B cell (primary cell): ENCODE results near the gene EIF3CL. TPM values are rescaled to one million over a fixed set of nuclear protein-coding genes. Genes with fewer than 3 reads are reported as not detected.
"Not testable (repeated sequence)": the region's sequence is repeated elsewhere in the genome, so short reads cannot be mapped to it uniquely, and the experiment has no call there.

Experiments
- ATAC-seq: fragments of 200-7000 bp; cut with Tn5 transposase; one replicate; pipeline ENCODE4 v1.10.0; 2021; ENCODE audit warnings: low read depth, mild to moderate bottlenecking, moderate number of reproducible peaks, moderate library complexity
- CTCF ChIA-PET: fragments of 350-600 bp; sonication (Branson Sonifier 250); formaldehyde crosslinking; loops from one replicate; lab custom pipeline; 2021; ENCODE audit warnings: antibody characterized with exemption, inconsistent platforms; lab: Charles Lee
- POLR2A ChIA-PET: fragments of 350-600 bp; sonication (Branson Sonifier 250); formaldehyde crosslinking; loops from one replicate; lab custom pipeline; 2021; ENCODE audit warnings: antibody characterized with exemption; lab: Charles Lee
- DNase-seq: peaks from one replicate; pipeline ENCODE4 v3.0.0; 2013
- H2AFZ ChIP-seq: 2 replicates; pipeline ENCODE4 v1.6.1; 2012; ENCODE audit warnings: mild to moderate bottlenecking, low read depth, low read length; ENCODE audit not compliant: insufficient read depth, poor library complexity, severe bottlenecking
- H3K27ac ChIP-seq, 2 donors: 1 replicate in 1 of 2; 2 replicates in 1 of 2; pipeline ENCODE4 v1.5.1; 2012 to 2013; ENCODE audit warnings: low read length in 2 of 2, mild to moderate bottlenecking in 2 of 2, moderate library complexity in 1 of 2
- H3K27me3 ChIP-seq, 4 experiments: fragments of 200-600 bp in 1 of 4; sonication (generic) in 1 of 4; replicated peaks in 1 of 4; 1 replicate in 2 of 4; 2 replicates in 2 of 4; pipeline versions ENCODE4 v1.6.1 to v1.7.0; 2013 to 2016; ENCODE audit warnings: low read length in 3 of 4, mild to moderate bottlenecking in 2 of 4, mixed read lengths in 1 of 4, moderate library complexity in 1 of 4; ENCODE audit not compliant: insufficient read depth in 4 of 4, control insufficient read depth in 3 of 4; ENCODE audit errors: control extremely low read depth in 1 of 4
- H3K36me3 ChIP-seq, 2 experiments: replicated peaks in 1 of 2; 1 replicate in 1 of 2; 2 replicates in 1 of 2; pipeline versions ENCODE4 v1.6.1 to v1.7.1; 2013; ENCODE audit warnings: low read length in 1 of 2; ENCODE audit not compliant: insufficient read depth in 2 of 2, control insufficient read depth in 1 of 2; ENCODE audit errors: control extremely low read depth in 1 of 2, extremely low read depth in 1 of 2
- H3K4me1 ChIP-seq, 2 donors: fragments of 200-600 bp in 1 of 2; sonication (generic) in 1 of 2; 1 replicate in 1 of 2; 2 replicates in 1 of 2; pipeline versions ENCODE4 v1.5.1 to v1.6.1; 2013 to 2017; ENCODE audit warnings: low read length in 2 of 2; ENCODE audit not compliant: control insufficient read depth in 2 of 2, insufficient read depth in 2 of 2
- H3K4me2 ChIP-seq: replicated peaks from 2 replicates; pipeline ENCODE3; 2012; ENCODE audit warnings: mild to moderate bottlenecking, low read depth, low read length; ENCODE audit not compliant: poor library complexity, severe bottlenecking
- H3K4me3 ChIP-seq, 5 experiments: fragments of 200-600 bp in 1 of 5; sonication (generic) in 1 of 5; 1 replicate in 3 of 5; 2 replicates in 2 of 5; pipeline versions ENCODE4 v1.5.1 to v1.7.0; 2011 to 2016; ENCODE audit warnings: low read length in 4 of 5, mild to moderate bottlenecking in 4 of 5, low read depth in 2 of 5, control low read depth in 1 of 5, moderate library complexity in 1 of 5; ENCODE audit not compliant: insufficient read depth in 1 of 5; ENCODE audit errors: control extremely low read depth in 1 of 5, extremely low read depth in 1 of 5
- H3K79me2 ChIP-seq: fragments of 200-600 bp; sonication (generic); one replicate; pipeline ENCODE4 v1.6.0; 2016; ENCODE audit warnings: low read length; ENCODE audit not compliant: control insufficient read depth, insufficient read depth
- H3K9ac ChIP-seq: fragments of 200-600 bp; sonication (generic); 2 replicates; pipeline ENCODE4 v1.6.1; 2017; ENCODE audit warnings: mild to moderate bottlenecking, low read length, moderate library complexity
- H3K9me3 ChIP-seq, 3 donors: one replicate each; pipeline versions ENCODE4 v1.6.1 to v1.7.1; 2013; ENCODE audit warnings: low read length in 2 of 3; ENCODE audit not compliant: control insufficient read depth in 2 of 3, insufficient read depth in 1 of 3; ENCODE audit errors: control extremely low read depth in 1 of 3
- H4K20me1 ChIP-seq: 2 replicates; pipeline ENCODE4 v1.6.0; 2012; ENCODE audit warnings: mild to moderate bottlenecking, low read length; ENCODE audit not compliant: insufficient read depth, control insufficient read depth, poor library complexity, severe bottlenecking
- H3K27ac Mint-ChIP-seq: one replicate; pipeline ENCODE4 v1.8.0; 2021; ENCODE audit warnings: mixed read lengths
- H3K27me3 Mint-ChIP-seq: one replicate; pipeline ENCODE4 v1.8.0; 2021; ENCODE audit warnings: mixed read lengths
- H3K4me1 Mint-ChIP-seq: one replicate; pipeline ENCODE4 v1.8.0; 2021; ENCODE audit warnings: mixed read lengths
- H3K4me3 Mint-ChIP-seq: one replicate; pipeline ENCODE4 v1.8.0; 2021; ENCODE audit warnings: mixed read lengths
- H3K9me3 Mint-ChIP-seq: one replicate; pipeline ENCODE4 v1.8.0; 2022; ENCODE audit warnings: mixed read lengths; ENCODE audit not compliant: insufficient read depth
- WGBS: methylation state at CpG from one replicate; pipeline ENCODE4 v1.1.5; 2013; ENCODE audit warnings: missing lambda C conversion rate; ENCODE audit not compliant: insufficient coverage; 5-methylcytosine and 5-hydroxymethylcytosine counted together
- intact Hi-C: fragments of 100-400 bp; cut with micrococcal nuclease; formaldehyde crosslinking; loops from one replicate; pipeline ENCODE4 v1.10.0; 2022
- polyA plus RNA-seq: library from polyadenylated mRNA; depleted of rRNA; stranded (reverse); fragments of >200 nt; gene quantifications from 2 replicates; pipeline ENCODE4 v1.2.3, GENCODE V29; 2012
- total RNA-seq, 2 donors: library from RNA; stranded (reverse); fragments of 120-200 nt in 1 of 2; gene quantifications; 1 replicate in 1 of 2; 2 replicates in 1 of 2; pipeline versions ENCODE4 v1.2.3 to v1.2.4, GENCODE V29; 2013 to 2022

Gene EIF3CL
- total and polyA plus RNA-seq, 2 donors (not counting 1 experiment from before 2014, with no cell fraction given), result 77.9 to 90.2 TPM

GRCh38 chr16:28382177-28382867 is 21.3 kb downstream of the EIF3CL start:
- no CpG with 5 or more reads among the region's 10 CpGs for WGBS
- intact Hi-C loops, H3K27ac Mint-ChIP-seq, H3K9ac ChIP-seq, H3K9me3 Mint-ChIP-seq, H3K27me3 ChIP-seq, H3K9me3 ChIP-seq, ATAC-seq, H3K27ac ChIP-seq, H3K4me2 ChIP-seq, H3K36me3 ChIP-seq, DNase-seq, H4K20me1 ChIP-seq, CTCF ChIA-PET, H3K4me1 ChIP-seq, H3K27me3 Mint-ChIP-seq, H3K4me3 Mint-ChIP-seq, H3K4me3 ChIP-seq, H3K4me1 Mint-ChIP-seq, H2AFZ ChIP-seq, H3K79me2 ChIP-seq, POLR2A ChIA-PET: not testable (repeated sequence)

- H3K27ac ChIP-seq, H3K27me3 Mint-ChIP-seq, H3K79me2 ChIP-seq, H3K4me1 Mint-ChIP-seq, POLR2A ChIA-PET, H3K9ac ChIP-seq, intact Hi-C loops, H3K4me3 Mint-ChIP-seq, H3K4me1 ChIP-seq, H2AFZ ChIP-seq, H3K36me3 ChIP-seq, CTCF ChIA-PET, H3K27ac Mint-ChIP-seq, DNase-seq, H3K4me2 ChIP-seq, H3K27me3 ChIP-seq, H3K9me3 Mint-ChIP-seq, H4K20me1 ChIP-seq, H3K4me3 ChIP-seq, H3K9me3 ChIP-seq, ATAC-seq: not testable (repeated sequence)
- WGBS, result no CpG with 5 or more reads among the region's 10 CpGs
Measured at GRCh38 chr16:28377822-28378221, 25.8 kb downstream of the EIF3CL start.

- CTCF ChIA-PET, DNase-seq, H3K79me2 ChIP-seq, ATAC-seq, H3K4me2 ChIP-seq, H3K9ac ChIP-seq, H2AFZ ChIP-seq, H3K4me1 Mint-ChIP-seq, H4K20me1 ChIP-seq, H3K4me3 ChIP-seq, H3K9me3 ChIP-seq, H3K36me3 ChIP-seq, H3K27ac ChIP-seq, intact Hi-C loops, H3K27me3 Mint-ChIP-seq, H3K27me3 ChIP-seq, H3K4me1 ChIP-seq, H3K4me3 Mint-ChIP-seq, POLR2A ChIA-PET, H3K9me3 Mint-ChIP-seq, H3K27ac Mint-ChIP-seq: not testable (repeated sequence)
- 93% methylated on average over 5 of the region's 38 CpGs for WGBS
Measured at GRCh38 chr16:28377108-28377625, 26.5 kb downstream of the EIF3CL start.

GRCh38 chr16:28375115-28375514 is 28.5 kb downstream of the EIF3CL start:
- H3K27me3 Mint-ChIP-seq, H3K27ac ChIP-seq, POLR2A ChIA-PET, H3K4me3 ChIP-seq, H3K4me1 ChIP-seq, H4K20me1 ChIP-seq, H3K9me3 ChIP-seq, H3K79me2 ChIP-seq, H3K9me3 Mint-ChIP-seq, DNase-seq, intact Hi-C loops, H3K4me2 ChIP-seq, H3K4me3 Mint-ChIP-seq, CTCF ChIA-PET, H3K9ac ChIP-seq, H3K4me1 Mint-ChIP-seq, H2AFZ ChIP-seq, H3K27me3 ChIP-seq, H3K27ac Mint-ChIP-seq, H3K36me3 ChIP-seq: not testable (repeated sequence)
- peak; percentile 76 for ATAC-seq
- WGBS, result no CpG with 5 or more reads among the region's 8 CpGs
